ENCODE data around the gene NMNAT2.
"Not testable (repeated sequence)": the region's sequence is repeated elsewhere in the genome, so short reads cannot be mapped to it uniquely, and the experiment has no call there.

Gene NMNAT2

DNA sequence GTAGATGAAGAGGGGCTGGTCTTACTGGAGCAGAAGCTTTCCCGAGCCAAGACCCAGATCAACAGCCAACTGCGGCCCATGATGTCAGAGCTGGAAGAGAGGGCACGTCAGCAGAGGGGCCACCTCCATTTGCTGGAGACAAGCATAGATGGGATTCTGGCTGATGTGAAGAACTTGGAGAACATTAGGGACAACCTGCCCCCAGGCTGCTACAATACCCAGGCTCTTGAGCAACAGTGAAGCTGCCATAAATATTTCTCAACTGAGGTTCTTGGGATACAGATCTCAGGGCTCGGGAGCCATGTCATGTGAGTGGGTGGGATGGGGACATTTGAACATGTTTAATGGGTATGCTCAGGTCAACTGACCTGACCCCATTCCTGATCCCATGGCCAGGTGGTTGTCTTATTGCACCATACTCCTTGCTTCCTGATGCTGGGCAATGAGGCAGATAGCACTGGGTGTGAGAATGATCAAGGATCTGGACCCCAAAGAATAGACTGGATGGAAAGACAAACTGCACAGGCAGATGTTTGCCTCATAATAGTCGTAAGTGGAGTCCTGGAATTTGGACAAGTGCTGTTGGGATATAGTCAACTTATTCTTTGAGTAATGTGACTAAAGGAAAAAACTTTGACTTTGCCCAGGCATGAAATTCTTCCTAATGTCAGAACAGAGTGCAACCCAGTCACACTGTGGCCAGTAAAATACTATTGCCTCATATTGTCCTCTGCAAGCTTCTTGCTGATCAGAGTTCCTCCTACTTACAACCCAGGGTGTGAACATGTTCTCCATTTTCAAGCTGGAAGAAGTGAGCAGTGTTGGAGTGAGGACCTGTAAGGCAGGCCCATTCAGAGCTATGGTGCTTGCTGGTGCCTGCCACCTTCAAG lies 174.8 kb downstream of the NMNAT2 start:
- no peak for DNase-seq (ENCODE audit: insufficient read length, low spot score)
- no peak for FAIRE-seq

DNA sequence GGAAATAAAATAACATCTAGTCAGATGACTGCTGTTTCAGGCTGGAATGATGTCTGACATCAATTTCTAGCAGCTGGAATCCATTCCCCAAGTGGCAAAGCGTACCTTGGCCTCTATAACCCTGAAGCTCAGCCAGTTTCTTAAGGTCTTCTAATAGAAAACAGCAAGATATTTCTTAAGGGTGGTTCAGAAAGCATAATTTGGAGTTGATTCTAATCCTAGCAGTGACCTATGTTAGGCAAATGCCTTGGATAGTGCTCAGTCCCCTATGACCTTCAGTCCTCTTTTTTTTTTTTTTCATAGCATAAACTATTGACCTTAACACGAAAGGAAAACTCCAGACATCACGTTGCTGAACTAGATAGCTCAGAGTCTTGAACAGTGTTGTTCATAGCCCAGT lies 175.6 kb downstream of the NMNAT2 start:
- FAIRE-seq = no peak
- DNase-seq (ENCODE audit: insufficient read length, low spot score) = no peak

DNA sequence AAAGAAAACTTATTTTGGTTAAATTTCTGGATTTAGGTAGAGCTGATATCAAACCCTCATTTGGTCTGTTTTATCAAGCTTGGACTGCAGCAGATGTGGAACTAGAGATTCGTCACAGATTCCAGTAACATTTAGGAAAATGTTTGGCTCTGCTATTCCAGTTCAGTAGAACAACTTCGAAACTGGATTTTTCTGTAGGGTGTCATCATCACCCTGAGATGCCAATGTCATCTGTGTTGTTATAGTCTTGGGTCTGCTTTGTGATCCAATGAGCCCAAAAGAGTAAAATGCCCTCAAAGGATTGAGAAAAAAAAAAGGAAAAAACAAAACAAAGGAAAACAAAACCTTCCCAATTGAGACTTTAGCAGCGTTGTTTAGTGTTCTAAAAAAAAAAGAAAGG lies 176.7 kb downstream of the NMNAT2 start:
- DNase-seq (ENCODE audit: insufficient read length, low spot score) = no peak
- FAIRE-seq = no peak

DNA sequence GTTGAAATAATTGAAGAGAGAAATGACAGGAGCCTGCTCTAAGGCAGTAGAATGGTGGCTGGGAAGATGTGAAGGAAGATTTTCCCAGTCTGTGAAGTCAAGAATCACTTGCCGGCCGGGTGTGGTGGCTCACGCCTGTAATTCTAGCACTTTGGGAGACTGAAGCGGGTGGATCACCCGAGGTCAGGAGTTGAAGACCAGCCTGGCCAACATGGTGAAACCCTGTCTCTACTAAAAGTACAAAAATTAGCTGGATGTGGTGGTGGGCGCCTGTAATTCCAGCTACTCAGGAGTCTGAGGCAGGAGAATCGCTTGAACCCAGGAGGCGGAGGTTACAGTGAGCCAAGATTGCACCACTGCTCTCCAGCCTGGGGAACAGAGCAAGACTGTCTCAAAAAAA lies 177.3 kb downstream of the NMNAT2 start:
- FAIRE-seq; DNase-seq (ENCODE audit: insufficient read length, low spot score): not testable (repeated sequence)

DNA sequence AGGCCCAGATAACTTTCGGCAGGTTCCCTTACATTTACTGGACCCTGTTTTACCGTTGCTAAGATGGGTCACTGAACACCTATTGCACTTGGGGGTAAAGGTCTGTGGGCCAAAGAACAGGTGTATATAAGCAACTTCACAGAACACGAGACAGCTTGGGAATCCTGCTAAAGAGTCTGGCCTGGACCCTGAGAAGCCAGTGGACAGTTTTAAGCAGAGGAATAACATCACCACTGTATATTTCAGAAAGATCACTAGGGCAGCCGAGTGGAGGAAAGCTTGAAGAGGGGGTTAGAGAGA lies 177.7 kb downstream of the NMNAT2 start:
- DNase-seq (ENCODE audit: insufficient read length, low spot score) = no peak
- no peak for FAIRE-seq

DNA sequence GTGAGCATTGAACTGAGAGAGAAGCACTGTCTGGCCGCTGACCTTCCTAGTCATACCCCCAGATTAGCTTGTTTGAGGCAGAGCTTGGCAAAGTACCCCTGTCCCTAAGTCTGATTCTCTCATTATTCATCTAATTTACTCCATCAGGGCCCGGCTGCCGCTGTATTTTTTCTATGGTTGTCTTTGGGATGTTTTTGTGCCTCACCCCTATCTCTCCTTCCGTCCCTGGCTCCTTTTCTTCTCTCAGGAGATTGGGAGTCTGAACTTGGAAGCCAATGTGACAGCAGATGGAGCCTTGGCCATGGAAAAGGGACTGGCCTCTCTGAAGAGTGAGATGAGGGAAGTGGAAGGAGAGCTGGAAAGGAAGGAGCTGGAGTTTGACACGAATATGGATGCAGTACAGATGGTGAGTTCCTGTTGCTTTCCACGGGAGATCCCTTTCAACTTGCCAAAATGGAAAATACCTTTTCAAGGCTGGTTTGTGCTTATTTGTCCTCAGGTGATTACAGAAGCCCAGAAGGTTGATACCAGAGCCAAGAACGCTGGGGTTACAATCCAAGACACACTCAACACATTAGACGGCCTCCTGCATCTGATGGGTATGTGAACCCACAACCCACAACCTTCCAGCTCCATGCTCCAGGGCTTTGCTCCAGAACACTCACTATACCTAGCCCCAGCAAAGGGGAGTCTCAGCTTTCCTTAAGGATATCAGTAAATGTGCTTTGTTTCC lies 178.2 kb downstream of the NMNAT2 start:
- DNase-seq (ENCODE audit: insufficient read length, low spot score) (no peak), FAIRE-seq (no peak)

DNA sequence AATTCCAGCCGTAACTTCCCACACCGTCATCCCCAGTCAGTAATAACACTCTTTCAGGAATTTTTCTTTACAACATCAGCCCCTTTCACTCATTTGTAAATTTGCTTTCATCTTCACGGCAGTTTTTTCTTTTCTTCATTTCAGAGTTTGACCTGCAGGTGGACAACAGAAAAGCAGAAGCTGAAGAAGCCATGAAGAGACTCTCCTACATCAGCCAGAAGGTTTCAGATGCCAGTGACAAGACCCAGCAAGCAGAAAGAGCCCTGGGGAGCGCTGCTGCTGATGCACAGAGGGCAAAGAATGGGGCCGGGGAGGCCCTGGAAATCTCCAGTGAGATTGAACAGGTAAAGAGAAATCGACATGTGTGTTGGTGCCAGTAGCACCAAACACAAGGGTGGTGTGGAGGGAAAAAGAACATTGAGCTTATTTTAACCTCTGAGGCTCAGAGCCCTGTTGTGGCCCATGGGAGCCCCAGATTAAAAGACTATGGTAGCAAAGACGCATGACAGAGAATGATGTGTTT lies 178.9 kb downstream of the NMNAT2 start:
- FAIRE-seq = no peak
- DNase-seq (ENCODE audit: insufficient read length, low spot score) = no peak

DNA sequence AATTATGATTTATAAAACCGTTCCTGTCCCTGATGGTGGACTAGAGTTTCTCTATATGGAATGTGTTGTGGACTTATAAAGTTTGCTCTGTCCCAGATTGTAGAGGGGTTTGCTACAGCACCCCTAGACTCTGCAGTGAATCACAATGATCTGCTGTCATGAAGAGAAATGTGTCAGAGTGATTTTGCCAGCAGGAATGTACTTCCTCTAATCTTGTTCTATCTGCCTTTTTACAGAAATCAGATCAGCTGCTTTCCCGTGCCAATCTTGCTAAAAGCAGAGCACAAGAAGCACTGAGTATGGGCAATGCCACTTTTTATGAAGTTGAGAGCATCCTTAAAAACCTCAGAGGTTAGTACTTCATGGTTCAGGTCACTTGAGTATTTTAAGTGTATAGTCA lies 180.1 kb downstream of the NMNAT2 start:
- no peak for DNase-seq (ENCODE audit: insufficient read length, low spot score)
- FAIRE-seq = no peak

DNA sequence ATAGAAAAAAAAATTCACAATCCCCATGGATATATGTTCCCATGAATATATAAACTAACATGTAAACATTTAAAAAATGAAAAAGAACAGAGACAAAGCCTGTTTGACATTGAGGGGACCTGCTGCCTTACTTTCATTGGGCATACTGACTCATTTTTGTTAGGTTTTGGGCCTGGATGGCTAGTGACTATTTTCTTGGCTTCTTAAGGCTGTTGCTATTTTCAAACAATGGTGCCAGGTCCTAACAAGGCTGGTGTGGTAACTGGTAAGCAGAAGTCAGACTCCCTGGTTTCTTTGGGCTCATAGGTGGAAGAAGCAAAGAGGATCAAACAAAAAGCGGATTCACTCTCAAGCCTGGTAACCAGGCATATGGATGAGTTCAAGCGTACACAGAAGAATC lies 181.1 kb downstream of the NMNAT2 start:
- FAIRE-seq = no peak
- no peak for DNase-seq (ENCODE audit: insufficient read length, low spot score)

DNA sequence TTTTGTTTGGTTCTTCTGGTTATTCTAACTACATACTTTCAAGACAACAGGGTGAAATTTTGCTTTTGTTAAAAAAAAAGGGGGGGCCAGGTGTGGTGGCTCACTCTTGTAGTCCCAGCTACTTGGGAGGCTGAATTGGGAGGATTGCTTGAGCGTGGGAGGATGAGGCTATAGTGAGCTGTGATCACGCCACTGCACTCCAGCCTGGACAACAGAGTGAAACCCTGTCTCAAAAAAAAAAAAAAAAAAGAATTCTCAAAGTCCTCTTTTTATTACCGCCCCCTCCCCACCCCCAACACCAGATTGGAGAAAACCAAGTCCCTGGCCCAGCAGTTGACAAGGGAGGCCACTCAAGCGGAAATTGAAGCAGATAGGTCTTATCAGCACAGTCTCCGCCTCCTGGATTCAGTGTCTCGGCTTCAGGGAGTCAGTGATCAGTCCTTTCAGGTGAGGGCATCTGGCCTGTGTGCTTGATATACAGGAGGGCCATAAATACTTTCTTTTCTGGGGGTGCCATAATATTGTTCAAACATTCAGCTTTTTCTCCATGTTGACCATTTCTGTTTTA lies 181.9 kb downstream of the NMNAT2 start:
- no peak for DNase-seq (ENCODE audit: insufficient read length, low spot score)
- FAIRE-seq = no peak

DNA sequence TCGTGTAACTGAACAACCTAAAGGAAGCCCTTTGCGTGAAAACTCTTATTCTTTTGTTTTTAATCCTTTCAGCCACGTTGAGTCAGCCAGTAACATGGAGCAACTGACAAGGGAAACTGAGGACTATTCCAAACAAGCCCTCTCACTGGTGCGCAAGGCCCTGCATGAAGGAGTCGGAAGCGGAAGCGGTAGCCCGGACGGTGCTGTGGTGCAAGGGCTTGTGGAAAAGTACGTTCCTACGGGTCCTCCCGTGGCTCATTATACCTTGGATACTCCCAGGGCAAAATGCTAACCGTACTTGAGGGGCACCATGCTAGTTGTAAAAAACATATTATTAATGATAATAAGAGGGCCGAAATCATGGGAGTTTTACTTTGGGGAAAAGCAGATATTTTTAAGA lies 182.7 kb downstream of the NMNAT2 start:
- FAIRE-seq (no peak), DNase-seq (ENCODE audit: insufficient read length, low spot score) (no peak)

DNA sequence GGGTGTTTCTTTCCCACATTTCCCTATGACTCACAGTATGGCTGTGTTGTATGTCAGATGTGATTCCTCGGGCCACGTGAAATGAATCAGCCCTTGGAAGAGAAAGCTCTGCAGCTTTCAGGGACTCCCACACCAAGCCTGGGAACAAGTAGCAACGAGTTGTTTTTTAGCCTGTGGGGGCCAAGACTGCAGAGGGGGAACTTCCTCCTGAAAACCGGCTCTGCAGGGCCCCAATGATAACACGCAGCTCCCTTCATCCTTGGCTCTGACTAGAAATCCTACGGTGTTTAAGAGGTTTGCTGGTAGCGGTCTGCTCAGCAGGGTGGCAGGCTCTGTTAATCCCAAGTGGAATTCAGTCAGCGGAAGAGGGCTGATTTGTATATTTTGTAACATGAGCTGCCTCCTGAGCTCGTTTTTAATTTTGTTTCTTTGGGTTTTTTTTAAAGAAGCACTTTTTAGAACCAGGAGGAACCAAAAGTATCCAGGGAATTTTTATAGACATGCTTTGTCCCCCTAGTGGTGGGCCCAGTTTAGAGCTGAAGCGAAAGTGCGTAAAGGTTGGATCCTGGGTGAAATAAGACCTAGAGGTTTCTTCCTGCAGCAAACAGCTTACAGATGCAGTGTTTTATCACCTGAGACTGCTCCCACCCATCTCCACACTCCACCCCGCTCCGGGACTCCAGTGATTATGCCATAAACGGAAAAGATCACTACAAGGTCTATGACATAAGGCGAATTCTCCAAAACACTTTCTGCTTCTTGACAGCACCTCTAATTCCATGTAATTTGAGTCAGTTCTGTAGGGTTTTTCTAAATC lies 183.3 kb downstream of the NMNAT2 start:
- FAIRE-seq = no peak
- no peak for DNase-seq (ENCODE audit: insufficient read length, low spot score)

DNA sequence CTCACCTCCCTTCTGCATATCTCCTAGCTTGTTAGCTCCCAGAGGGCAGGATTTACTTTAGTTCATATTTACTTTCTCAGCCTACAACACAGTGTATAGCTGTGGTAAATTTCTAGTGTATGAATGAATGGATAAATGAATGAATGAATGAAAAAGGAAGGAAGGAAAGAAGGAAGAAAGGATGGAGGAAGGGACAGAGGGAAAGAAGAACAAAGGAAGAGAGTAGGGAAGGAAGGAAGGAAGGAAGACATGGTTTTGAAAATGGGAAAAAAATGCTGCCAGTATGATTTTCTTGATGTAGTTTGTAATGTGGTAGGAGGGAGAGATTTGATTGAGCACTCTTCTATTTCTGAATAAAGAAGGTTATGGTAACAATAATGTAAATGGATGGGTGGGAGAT lies 185.1 kb downstream of the NMNAT2 start:
- FAIRE-seq (no peak), DNase-seq (ENCODE audit: insufficient read length, low spot score) (no peak)

DNA sequence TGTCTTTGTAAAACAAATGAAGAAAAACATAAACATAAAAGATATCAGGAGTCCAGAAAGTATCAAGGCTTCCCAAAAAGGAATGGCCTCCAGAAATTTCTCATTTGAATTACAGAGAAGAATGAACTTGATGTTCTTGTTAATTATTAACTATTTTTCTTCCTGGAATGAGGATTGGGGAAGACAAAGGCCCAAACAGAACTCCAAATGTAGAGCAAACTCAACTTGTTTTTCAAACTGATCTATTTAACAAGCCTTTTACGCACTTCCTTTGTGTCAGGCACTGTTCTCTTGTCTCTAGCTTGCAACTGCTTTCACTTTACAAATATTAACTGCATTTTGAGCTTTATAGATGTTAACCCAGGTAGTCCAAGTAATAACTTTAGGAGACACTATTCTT lies 186.6 kb downstream of the NMNAT2 start:
- DNase-seq (ENCODE audit: insufficient read length, low spot score) (no peak), FAIRE-seq (no peak)

DNA sequence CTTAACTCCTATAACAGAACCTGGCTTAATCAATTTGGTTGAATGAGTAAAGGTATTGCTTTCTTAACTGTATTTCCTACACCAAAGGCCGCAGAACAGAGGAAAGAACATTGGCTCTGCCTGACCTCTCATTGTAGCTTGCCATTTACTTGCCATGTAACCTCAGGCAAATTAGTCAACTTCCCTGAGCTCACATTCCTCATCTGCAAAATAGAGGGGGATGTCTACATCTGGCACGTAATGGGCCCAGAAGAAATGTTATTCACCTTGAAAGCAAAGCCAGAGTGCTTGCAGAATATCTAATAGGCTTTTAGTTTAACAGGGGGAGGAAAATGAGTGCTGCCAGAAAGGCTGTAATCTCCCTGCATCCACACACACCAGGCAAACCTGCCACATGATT lies 187.8 kb downstream of the NMNAT2 start:
- no peak for FAIRE-seq

DNA sequence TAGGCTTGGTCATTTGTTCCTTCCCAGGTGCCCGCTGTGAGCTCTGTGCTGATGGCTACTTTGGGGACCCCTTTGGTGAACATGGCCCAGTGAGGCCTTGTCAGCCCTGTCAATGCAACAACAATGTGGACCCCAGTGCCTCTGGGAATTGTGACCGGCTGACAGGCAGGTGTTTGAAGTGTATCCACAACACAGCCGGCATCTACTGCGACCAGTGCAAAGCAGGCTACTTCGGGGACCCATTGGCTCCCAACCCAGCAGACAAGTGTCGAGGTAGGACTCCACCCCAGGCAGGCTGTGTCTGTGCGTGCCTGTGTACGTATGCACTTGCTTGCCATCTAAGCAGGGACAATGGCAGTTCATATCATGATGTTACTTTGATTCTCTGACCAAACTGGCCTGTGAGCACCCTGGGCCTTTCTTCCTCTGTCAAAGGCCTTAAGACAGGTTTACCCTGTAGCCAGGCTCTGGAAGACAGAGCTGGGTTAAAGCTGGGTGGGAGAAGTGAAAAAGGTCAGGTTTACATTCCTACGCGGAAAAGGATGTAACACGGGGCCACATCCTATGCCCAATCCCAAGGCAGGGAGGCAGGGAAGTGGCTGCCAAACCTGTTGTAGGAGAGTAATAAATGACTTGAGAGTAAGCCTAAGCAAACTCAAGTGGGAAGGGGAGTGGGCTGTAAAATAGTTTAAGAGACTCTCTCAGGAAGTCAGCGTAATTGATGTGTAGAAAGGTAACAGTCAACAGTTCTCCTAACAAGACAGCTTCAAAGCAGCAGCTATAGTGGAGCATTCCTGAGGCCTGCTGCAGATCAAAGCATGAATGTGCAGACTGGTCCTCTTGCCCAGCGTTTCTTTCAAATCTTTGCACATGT lies 189.6 kb downstream of the NMNAT2 start:
- FAIRE-seq (no peak), DNase-seq (ENCODE audit: insufficient read length, low spot score) (no peak)

More for the DNA sequence above, 187.8 kb downstream of the NMNAT2 start:
- DNase-seq (ENCODE audit: insufficient read length, low spot score) = no peak

DNA sequence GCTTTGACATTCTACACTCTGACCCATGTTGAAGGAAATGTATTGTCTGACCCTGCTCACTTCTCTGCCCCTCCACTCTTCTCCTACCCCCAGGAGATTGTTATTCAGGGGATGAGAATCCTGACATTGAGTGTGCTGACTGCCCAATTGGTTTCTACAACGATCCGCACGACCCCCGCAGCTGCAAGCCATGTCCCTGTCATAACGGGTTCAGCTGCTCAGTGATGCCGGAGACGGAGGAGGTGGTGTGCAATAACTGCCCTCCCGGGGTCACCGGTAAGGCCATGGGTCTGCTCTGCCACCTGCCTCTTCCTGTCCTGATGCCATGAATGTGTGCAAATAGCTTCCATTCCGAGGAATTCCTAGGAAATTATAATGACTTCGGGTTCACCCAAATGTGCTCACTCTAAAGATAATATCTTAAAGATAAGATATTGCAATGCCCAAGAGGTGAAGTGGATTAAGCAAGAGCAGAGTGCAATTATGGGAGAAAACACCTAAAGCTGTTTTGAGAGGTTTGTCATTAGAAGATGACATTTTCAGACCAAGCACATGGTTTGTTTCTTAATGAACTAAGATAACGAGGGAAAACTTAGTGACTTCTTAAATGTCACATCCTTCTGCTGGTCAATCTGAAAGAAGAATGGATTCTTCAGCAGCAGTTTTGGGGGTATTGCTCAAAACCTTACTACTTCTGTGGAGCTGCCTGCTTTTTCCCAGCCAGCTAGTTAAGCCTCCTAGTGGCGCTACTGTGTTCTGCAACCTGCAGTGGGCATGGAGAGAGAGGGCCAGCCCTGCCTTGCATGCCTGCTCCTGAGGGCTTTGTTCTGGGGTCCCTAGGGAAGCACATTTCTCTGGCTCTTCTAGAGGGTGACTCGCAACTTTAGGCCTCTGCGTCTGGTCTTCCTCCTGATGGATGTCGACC lies 190.5 kb downstream of the NMNAT2 start:
- DNase-seq (ENCODE audit: insufficient read length, low spot score) (peak; percentile 30), FAIRE-seq (peak; percentile 39)

DNA sequence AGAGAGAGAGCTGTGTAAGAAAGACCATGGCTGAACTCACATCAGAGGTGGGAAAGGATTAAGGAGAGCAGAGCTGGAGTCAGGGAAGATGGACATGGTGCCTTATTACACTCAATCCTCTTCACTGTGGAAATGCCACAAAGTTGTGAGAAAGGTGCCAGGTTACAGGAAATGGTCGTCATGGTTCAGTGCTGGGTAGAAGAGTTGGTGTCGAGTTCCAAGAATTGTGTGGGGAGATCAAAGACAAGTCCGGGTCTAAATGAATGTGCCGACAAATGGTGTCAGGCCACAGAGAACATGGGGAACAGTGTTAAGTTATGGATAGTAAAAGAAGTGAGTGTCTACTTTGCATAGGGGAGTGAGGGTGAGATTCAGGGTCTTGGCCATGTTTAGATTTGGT lies 191.2 kb downstream of the NMNAT2 start:
- DNase-seq (ENCODE audit: insufficient read length, low spot score) (no peak), FAIRE-seq (no peak)

DNA sequence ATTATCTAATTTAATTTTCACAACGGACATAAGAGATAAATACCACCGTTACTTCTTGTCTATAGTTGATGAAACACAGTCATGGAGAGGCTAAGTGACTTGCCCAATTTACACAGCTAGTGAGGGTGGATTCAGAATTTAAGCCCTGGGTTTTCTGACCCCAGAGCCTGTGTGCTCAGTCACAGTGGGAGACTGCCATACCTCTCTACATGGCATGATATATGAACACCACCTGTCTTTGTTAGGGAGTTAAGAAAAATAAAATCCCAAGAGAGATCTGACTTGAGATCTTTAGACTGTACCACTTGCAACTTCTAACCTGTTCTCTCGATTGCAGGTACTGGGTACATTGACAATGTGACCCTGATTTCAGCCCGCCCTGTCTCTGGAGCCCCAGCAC lies 191.8 kb downstream of the NMNAT2 start:
- DNase-seq (ENCODE audit: insufficient read length, low spot score) = no peak
- no peak for FAIRE-seq

Measured in GM19239 (cell line).